GM12864 (cell line): ENCODE measurements around the gene ACTL10.
A peak's percentile ranks its signal among the peaks of the same experiment; 100 is the strongest.

Experiments
- DNase-seq: peaks from one replicate; pipeline ENCODE4 v3.0.0-alpha.2; 2011; ENCODE audit warnings: low read depth
- H3K4me3 ChIP-seq: 2 replicates; pipeline ENCODE4 v1.5.1; 2011; ENCODE audit warnings: mild to moderate bottlenecking, low read depth, low read length, control low read depth
- TF ChIP-seq, protein P1 (sequence below): IDR thresholded peaks from 2 replicates; pipeline ENCODE4 v1.5.1; 2011; ENCODE audit warnings: low read depth, mild to moderate bottlenecking, moderate library complexity, low read length, control low read depth, inconsistent platforms; ENCODE audit errors: missing control alignments

Gene ACTL10

DNA sequence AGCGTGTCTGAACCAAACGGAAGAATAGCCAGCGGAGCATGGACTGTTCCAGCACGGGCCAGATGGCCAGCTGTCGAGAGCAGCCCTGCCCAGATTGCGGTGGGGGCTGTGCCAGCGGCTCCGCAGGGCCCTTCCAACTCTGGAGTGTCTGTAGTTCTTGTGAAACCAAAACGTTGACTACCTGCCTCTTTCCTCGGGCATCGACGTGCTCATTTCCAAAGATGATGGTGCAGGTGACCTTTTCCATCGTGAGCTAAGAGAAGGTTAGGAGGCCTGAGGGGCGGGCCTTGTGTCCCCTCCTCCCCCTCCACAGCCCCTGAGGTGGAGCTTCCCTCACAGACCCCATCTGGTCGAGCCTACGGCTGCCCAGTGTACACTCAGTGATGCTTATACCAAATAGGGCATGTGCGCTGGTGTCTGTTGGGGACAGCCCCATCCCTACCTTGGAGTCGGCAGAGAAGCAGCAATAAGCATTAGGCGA lies 17.5 kb upstream of the ACTL10 start:
- TF ChIP-seq, protein P1, sequence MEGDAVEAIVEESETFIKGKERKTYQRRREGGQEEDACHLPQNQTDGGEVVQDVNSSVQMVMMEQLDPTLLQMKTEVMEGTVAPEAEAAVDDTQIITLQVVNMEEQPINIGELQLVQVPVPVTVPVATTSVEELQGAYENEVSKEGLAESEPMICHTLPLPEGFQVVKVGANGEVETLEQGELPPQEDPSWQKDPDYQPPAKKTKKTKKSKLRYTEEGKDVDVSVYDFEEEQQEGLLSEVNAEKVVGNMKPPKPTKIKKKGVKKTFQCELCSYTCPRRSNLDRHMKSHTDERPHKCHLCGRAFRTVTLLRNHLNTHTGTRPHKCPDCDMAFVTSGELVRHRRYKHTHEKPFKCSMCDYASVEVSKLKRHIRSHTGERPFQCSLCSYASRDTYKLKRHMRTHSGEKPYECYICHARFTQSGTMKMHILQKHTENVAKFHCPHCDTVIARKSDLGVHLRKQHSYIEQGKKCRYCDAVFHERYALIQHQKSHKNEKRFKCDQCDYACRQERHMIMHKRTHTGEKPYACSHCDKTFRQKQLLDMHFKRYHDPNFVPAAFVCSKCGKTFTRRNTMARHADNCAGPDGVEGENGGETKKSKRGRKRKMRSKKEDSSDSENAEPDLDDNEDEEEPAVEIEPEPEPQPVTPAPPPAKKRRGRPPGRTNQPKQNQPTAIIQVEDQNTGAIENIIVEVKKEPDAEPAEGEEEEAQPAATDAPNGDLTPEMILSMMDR: no peak
- H3K4me3 ChIP-seq: no peak overlapping the region
- DNase-seq: no peak

DNA sequence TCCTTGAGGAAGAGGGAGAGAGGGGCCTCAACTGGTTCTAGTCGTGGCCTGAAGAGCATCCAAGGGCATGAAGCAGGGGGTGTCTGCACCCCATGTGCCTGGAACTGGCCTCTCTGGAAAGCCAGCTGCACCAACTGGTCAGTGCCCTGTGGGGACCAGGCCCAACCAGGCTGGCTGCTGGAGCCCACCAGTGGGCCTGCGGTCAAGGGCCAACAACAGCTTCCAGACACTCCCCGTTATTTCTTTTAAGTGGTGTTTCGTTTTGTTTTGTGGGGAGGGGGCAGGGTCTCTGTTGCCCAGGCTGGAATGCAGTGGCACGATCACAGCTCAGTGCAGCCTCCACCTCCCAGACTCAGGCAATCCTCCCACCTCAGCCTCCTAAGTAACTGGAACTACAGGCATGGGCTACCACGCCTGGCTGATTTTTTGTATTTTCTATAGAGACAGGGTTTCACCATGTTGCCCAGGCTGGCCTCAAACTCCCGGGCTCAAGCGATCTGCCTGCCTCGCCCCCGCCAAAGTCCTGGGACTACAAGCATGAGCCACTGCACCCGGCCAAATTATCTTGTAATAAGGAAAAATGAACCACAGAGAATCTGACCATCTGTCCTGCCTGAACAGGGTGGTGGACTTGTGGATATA lies 16.5 kb upstream of the ACTL10 start:
- no peak for DNase-seq
- TF ChIP-seq, protein P1: no peak
- H3K4me3 ChIP-seq: no peak overlapping the region

DNA sequence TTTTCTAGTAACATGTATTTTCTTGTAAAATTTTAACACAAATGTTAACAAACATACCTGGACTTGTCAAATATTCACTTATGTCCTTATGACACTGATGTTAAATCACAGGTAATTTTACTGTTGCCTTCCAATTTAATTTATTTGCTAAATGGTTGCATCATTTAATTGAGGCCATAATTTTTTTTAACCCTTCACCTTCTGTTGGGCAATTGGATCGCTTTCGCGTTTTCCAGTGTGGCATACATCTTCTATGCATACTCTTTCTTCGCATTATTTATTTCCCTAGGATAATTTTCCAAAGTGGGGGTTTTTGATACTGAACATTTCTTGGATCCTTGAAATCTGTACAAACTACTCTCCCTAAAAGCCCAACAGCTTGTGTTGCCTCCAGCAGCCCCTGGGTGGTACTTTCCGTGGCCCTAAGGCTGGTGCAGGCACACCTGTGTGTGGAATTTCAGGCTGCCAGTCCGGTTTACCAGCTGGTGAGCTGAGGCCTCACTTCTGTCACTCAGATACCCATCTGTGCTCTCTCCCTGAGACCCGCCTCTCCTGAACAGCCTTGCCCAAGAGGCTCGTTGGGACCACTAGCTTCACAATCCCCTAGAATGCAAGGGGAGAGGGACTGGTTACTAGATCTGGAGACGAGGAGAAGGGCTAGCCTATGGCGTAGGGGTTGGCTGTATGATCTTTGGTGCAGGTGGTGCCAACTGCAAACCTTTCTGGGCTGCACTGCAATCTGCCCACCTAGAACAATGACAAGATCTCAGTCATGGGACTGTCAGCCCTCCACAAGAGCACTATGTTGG lies 15.8 kb upstream of the ACTL10 start:
- H3K4me3 ChIP-seq: no peak overlapping the region
- DNase-seq: no peak
- TF ChIP-seq, protein P1: no peak

DNA sequence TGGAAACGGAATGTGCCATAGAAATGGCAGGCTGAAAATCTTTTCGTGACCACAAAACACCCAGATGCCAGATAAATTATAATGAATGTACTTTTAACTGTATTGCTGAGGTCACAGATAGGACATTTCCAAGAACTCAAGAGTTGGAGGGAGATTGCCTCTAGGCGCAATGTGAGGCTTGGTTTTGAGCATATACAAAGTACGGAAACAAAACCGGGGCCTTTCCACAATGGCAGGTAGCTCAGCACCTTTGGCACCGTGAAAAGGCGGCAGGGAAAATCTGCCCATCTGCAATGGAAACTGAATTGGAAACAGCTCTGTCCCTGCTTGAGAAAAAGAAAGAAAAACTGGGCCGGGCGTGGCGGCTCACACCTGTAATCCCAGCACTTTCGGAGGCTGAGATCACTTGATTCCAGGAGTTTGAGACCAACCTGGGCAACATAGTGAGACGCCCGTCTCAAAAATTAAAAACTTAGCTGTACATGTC lies 15.1 kb upstream of the ACTL10 start:
- DNase-seq: no peak
- no peak overlapping the region for H3K4me3 ChIP-seq
- TF ChIP-seq, protein P1: no peak

DNA sequence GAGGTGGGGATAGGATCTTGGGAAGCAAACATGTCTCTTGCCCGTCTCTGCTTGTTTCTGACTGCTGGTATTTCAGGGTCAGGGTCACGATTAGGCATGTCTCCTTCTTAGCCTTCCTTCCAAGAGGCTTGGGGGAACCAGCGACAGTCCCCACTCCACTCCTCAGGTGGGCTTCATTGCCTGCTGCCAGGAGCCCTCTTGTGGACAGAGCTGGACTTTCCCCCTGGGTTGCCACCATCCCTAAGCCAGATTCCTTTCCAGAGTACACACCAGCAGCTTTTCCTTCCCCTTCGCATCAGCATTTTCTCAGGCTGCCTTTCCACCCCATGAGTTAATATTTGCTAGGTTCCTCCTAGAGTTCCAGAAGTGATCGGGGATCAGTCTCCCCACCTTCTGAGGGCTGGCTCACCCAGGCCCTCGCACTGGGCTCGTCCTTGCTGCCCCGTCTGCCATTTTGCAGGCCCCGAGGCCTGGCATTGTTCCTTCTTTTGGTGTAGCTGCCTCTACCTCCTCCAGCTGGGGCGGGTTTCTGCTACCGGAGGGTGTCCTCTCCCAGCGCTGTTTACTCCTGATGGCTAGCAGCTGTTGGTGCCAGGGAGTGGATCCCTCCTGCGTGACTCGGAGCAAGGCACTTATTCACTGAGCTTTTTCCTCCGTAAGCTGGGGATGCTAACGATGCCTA lies 13.4 kb upstream of the ACTL10 start:
- no peak overlapping the region for H3K4me3 ChIP-seq
- TF ChIP-seq, protein P1: peak; percentile 93
- DNase-seq: peak; percentile 47

DNA sequence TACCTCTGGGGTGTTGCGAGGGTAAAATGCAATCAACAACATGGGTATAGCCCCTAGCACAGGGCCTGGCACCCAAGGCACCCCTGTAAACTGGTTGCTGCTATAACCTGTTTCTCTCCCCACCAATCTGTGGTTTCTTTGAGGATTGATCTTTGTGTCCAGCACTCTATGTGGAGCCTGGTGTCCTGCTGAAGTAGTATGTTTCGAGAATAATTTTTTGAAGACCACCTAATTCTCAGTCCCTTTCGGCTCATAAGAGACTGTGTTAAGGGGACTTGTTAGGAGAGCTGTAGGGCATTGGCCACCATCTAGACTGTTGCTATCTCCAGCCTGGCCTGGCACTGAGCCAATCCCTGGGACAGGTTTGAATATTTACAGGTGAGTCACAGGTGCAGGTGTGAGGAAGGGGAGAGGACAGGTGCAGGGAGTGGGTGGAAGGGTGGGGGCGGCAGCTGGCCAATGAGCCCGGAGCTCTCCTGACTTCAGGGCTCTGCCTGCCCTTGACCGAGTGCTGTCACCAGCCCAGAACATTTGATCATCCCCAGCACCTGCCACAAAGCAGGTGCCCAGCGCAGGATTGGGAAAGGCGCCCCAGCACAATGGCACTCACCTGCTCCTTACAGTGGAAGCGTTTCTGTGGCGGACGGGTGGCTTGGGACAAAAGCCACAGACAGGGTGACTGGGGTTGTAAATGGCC lies 12.7 kb upstream of the ACTL10 start:
- DNase-seq: no peak
- H3K4me3 ChIP-seq: no peak overlapping the region
- TF ChIP-seq, protein P1: no peak
